Tibial artery (tissue), 4 donors: Measurements from ENCODE around the gene CST1.
"Not testable (repeated sequence)": the region's sequence is repeated elsewhere in the genome, so short reads cannot be mapped to it uniquely, and the experiment has no call there.

Experiments used
- DNase-seq, 2 donors: peaks; one replicate each; pipeline ENCODE4 v3.0.0-alpha.2; 2019
- H3K27ac ChIP-seq, 2 donors: fragments of 200-600 bp; sonication (generic) in 1 of 2; 1 replicate in 1 of 2; 2 replicates in 1 of 2; pipeline ENCODE4 v1.5.1; 2018 to 2019; ENCODE audit warnings: mild to moderate bottlenecking in 1 of 2
- H3K27me3 ChIP-seq, 2 donors: fragments of 200-600 bp; sonication (generic) in 1 of 2; one replicate each; pipeline versions ENCODE4 v1.5.1 to v1.6.0; 2016 to 2019
- H3K36me3 ChIP-seq, 3 donors: fragments of 200-600 bp; sonication (generic) in 2 of 3; one replicate each; pipeline ENCODE4 v1.5.1; 2016 to 2019; ENCODE audit warnings: mild to moderate bottlenecking in 2 of 3
- H3K4me1 ChIP-seq, 4 donors: fragments of 200-600 bp; sonication (generic) in 2 of 4; 1 replicate in 3 of 4; 2 replicates in 1 of 4; pipeline ENCODE4 v1.5.1; 2016 to 2019
- H3K4me3 ChIP-seq, 2 donors: fragments of 200-600 bp; sonication (generic) in 1 of 2; 1 replicate in 1 of 2; 2 replicates in 1 of 2; pipeline ENCODE4 v1.5.1; 2018 to 2019; ENCODE audit warnings: mild to moderate bottlenecking in 2 of 2
- H3K9me3 ChIP-seq, 3 donors: fragments of 200-600 bp; sonication (generic) in 1 of 3; one replicate each; pipeline ENCODE4 v1.5.1; 2016 to 2019
- intact Hi-C: fragments of 100-400 bp; cut with DNase I; formaldehyde crosslinking; loops from one replicate; pipeline ENCODE4 v1.15.0; 2023; ENCODE audit warnings: low total_unique reads
- TF ChIP-seq, protein P1 (sequence below), 2 experiments: fragments of 200-600 bp in 1 of 2; fragments of 450-650 bp in 1 of 2; IDR thresholded peaks; one replicate each; pipeline ENCODE4 v1.5.1; 2017 to 2019; ENCODE audit warnings: antibody characterized with exemption in 2 of 2, mild to moderate bottlenecking in 1 of 2, moderate library complexity in 1 of 2

CST1 gene

GRCh38 chr20:23782366-23782983 is 31.7 kb upstream of the CST1 start:
- no peaks in the 10 kb centered on the region for H3K4me1 ChIP-seq
- H3K27me3 ChIP-seq = no peaks in the 10 kb centered on the region
- TF ChIP-seq, protein P1, sequence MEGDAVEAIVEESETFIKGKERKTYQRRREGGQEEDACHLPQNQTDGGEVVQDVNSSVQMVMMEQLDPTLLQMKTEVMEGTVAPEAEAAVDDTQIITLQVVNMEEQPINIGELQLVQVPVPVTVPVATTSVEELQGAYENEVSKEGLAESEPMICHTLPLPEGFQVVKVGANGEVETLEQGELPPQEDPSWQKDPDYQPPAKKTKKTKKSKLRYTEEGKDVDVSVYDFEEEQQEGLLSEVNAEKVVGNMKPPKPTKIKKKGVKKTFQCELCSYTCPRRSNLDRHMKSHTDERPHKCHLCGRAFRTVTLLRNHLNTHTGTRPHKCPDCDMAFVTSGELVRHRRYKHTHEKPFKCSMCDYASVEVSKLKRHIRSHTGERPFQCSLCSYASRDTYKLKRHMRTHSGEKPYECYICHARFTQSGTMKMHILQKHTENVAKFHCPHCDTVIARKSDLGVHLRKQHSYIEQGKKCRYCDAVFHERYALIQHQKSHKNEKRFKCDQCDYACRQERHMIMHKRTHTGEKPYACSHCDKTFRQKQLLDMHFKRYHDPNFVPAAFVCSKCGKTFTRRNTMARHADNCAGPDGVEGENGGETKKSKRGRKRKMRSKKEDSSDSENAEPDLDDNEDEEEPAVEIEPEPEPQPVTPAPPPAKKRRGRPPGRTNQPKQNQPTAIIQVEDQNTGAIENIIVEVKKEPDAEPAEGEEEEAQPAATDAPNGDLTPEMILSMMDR (IDR thresholded peaks at IDR 0.05) = peak; percentile 13 to 21
- H3K4me3 ChIP-seq = no peak overlapping the region
- no peaks in the 10 kb centered on the region for H3K9me3 ChIP-seq
- intact Hi-C loops = no loop called here
- DNase-seq = no peak
- no peaks in the 10 kb centered on the region for H3K36me3 ChIP-seq
- H3K27ac ChIP-seq = no peak overlapping the region

DNA sequence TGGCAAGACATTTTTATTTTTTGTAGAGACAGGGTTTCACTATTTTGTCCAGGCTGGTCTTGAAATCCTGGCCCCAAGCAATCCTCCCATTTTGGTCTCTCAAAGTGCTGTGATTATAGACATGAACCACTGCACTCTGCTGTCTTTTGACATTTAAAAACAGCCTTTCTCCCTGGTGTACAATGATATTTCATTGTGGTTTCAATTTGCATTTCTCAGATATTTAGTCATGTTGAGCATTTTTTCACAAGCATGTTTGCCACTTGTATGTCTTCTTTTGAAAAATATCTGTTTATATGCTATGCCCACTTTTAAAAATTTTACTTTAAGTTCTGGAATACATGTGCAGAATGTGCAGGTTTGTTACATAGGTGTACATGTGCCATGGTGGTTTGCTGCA is 27.9 kb upstream of the CST1 start:
- H3K27ac ChIP-seq, H3K36me3 ChIP-seq, H3K9me3 ChIP-seq, H3K4me1 ChIP-seq, H3K27me3 ChIP-seq, H3K4me3 ChIP-seq, intact Hi-C loops, DNase-seq: not testable (repeated sequence)

DNA sequence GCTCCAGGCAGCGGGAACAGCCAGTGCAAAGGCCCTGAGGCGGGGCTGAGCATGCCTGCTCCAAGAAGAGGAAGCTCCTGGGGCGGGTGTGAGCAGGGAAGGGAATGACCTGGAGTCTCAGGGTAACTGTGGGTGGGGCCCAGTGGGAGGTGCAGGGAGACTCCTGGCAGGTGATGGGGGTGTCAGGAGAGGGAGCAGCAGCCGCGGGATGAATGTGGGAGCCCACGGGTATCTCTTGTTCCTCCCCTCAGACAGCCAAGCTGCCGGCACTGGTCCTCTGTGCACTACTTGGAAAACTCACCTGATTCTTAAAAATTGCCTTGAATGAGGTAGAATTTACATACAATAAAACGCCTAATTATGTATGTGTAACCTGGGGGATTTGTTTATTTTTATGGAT is 26.6 kb upstream of the CST1 start:
- H3K4me3 ChIP-seq, H3K36me3 ChIP-seq, DNase-seq, intact Hi-C loops, H3K9me3 ChIP-seq, H3K27ac ChIP-seq, H3K4me1 ChIP-seq, H3K27me3 ChIP-seq: not testable (repeated sequence)

DNA sequence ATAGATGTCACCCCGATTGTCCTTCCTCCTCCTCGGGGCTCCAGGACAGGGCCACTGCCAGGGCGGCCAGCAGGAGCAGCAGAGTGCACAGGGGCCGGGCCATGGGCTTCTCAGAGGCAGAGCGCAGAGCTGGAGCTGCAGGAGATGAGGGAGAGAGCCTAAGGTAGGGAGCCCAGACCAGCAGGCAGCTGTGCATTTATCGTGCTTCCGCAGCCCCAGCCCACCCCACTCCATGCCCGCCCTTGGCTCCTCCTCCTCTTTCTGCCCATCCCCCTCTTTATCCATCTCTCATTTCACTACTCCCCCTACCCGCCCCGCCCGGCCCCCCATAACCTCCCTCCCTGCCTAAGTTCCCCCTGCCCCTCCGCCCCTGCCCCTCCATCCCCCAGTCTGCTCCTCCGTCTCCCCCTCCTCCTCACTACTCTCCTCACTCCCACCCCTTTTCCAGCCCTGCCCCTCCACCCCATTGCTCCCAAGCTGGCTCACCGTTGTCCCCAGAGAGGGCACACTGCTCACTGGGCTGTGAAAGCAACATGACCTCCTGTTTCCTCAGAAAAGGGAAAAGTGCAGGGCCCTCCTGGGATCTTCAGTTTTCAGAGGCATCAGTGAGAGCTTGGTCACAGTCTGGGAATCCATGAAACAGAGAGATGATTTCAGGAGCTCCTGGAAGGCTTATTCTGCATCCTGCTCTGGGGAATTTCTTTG is 25.5 kb upstream of the CST1 start:
- no peaks in the 10 kb centered on the region for H3K9me3 ChIP-seq
- H3K27ac ChIP-seq = no peak overlapping the region
- no peak overlapping the region for H3K4me3 ChIP-seq
- intact Hi-C loops = no loop called here
- no peak for DNase-seq
- H3K27me3 ChIP-seq = no peaks in the 10 kb centered on the region
- no peaks in the 10 kb centered on the region for H3K36me3 ChIP-seq
- H3K4me1 ChIP-seq = no peaks in the 10 kb centered on the region
- TF ChIP-seq, protein P1 (IDR thresholded peaks at IDR 0.05) = no peak

DNA sequence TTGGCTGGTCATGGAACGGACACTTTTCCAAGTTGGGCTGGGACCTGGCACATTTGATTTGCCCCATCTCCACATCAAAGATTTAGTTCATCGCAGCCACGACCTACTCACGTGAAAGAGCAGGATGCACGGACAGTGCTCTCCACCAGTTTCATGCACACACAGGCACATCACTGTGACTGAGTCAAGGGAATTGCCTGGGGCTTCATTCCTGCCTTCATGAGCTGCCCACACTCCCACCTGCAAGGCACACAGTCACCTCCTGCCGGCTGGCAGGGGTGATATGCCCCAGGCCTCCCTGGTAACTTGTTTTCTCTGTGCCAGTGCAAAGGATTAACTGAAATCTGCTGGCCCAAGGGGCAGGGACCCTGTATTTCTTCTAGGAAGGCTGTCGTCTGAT is 23.3 kb upstream of the CST1 start:
- Histone ChIP-seq H3K36me3 (no peaks in the 10 kb centered on the region), H3K4me1 (no peaks in the 10 kb centered on the region), H3K27me3 (no peaks in the 10 kb centered on the region), H3K4me3 (no peak overlapping the region), H3K27ac (no peak overlapping the region), H3K9me3 (no peaks in the 10 kb centered on the region)
- TF ChIP-seq, protein P1 (IDR thresholded peaks at IDR 0.05) = no peak
- intact Hi-C loops = no loop called here
- DNase-seq = no peak

DNA sequence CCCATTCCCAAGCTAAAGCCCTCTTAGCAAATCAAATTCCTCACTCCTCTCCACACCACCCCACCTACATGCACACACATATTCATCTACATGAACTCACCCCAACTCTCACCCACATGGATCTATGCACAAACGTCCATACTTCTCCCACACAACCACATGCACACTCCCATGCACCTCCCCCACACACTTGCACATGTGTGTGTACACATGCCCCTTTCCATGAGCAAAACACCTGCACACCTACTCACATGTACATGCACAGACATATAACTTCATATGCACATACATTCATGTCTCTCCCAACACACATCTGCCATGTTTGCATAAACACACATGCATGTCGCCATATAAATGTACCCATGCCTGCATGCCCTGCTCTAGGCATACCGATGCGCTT is 22.8 kb upstream of the CST1 start:
- no peaks in the 10 kb centered on the region for H3K4me1 ChIP-seq
- TF ChIP-seq, protein P1 (IDR thresholded peaks at IDR 0.05) = no peak

More for the DNA sequence above, 22.8 kb upstream of the CST1 start:
- Histone ChIP-seq H3K4me3 (no peak overlapping the region), H3K27ac (no peak overlapping the region), H3K9me3 (no peaks in the 10 kb centered on the region), H3K27me3 (no peaks in the 10 kb centered on the region), H3K36me3 (no peaks in the 10 kb centered on the region)
- DNase-seq = no peak
- intact Hi-C loops = no loop called here
